H9 (cell line): ENCODE results near the gene FCN2. TPM values are rescaled to one million over a fixed set of nuclear protein-coding genes. Genes with fewer than 3 reads are reported as not detected.

ENCODE experiments used
- DNase-seq: peaks from one replicate; pipeline ENCODE4 v3.0.0-alpha.2; 2017
- H2AFZ ChIP-seq: one replicate; pipeline ENCODE4 v1.6.1; 2013; ENCODE audit warnings: mild to moderate bottlenecking, low read length, control low read depth, moderate library complexity
- H2AK5ac ChIP-seq: 2 replicates; pipeline ENCODE4 v1.6.1; 2013; ENCODE audit warnings: low read length, control low read depth, mixed read lengths; ENCODE audit not compliant: insufficient read length
- H2BK120ac ChIP-seq: one replicate; pipeline ENCODE4 v1.6.1; 2013; ENCODE audit warnings: low read depth, mild to moderate bottlenecking, low read length, control low read depth, inconsistent platforms; ENCODE audit not compliant: poor library complexity, severe bottlenecking
- H2BK12ac ChIP-seq: 2 replicates; pipeline ENCODE4 v1.6.1; 2013; ENCODE audit warnings: low read length, control low read depth, mixed read lengths, low read depth; ENCODE audit not compliant: insufficient read length
- H2BK15ac ChIP-seq: 2 replicates; pipeline ENCODE4 v1.6.1; 2013; ENCODE audit warnings: low read depth, low read length, control low read depth
- H2BK20ac ChIP-seq: one replicate; pipeline ENCODE4 v1.6.1; 2013; ENCODE audit warnings: low read depth, mild to moderate bottlenecking, low read length, control low read depth, inconsistent platforms; ENCODE audit not compliant: poor library complexity, severe bottlenecking
- H2BK5ac ChIP-seq: 2 replicates; pipeline ENCODE4 v1.6.1; 2013; ENCODE audit warnings: low read length, control low read depth, mixed read lengths; ENCODE audit not compliant: insufficient read length
- H3K14ac ChIP-seq: 2 replicates; pipeline ENCODE4 v1.6.1; 2013; ENCODE audit warnings: low read length, control low read depth; ENCODE audit not compliant: insufficient read depth
- H3K18ac ChIP-seq: 2 replicates; pipeline ENCODE4 v1.6.1; 2013; ENCODE audit warnings: low read depth, mild to moderate bottlenecking, mixed read lengths, low read length, control low read depth; ENCODE audit not compliant: insufficient read length
- H3K23ac ChIP-seq: 2 replicates; pipeline ENCODE4 v1.6.1; 2013; ENCODE audit warnings: low read length, control low read depth, mixed read lengths, low read depth; ENCODE audit not compliant: insufficient read length
- H3K23me2 ChIP-seq: 2 replicates; pipeline ENCODE4 v1.6.1; 2013; ENCODE audit warnings: low read depth, mild to moderate bottlenecking, mixed read lengths, low read length, control low read depth; ENCODE audit not compliant: insufficient read length, poor library complexity, severe bottlenecking
- H3K27ac ChIP-seq: 2 replicates; pipeline ENCODE4 v1.5.1; 2013; ENCODE audit warnings: low read length, control low read depth, mixed read lengths, low read depth; ENCODE audit not compliant: insufficient read length
- H3K27me3 ChIP-seq: 2 replicates; pipeline ENCODE4 v1.6.1; 2013; ENCODE audit warnings: low read length, control low read depth, inconsistent platforms; ENCODE audit not compliant: insufficient read depth
- H3K4ac ChIP-seq: 2 replicates; pipeline ENCODE4 v1.6.1; 2013; ENCODE audit warnings: low read depth, mild to moderate bottlenecking, control low read depth, inconsistent platforms, low read length, moderate library complexity
- H3K4me1 ChIP-seq: 2 replicates; pipeline ENCODE4 v1.6.1; 2013; ENCODE audit warnings: low read length, control low read depth, inconsistent platforms; ENCODE audit not compliant: insufficient read depth
- H3K4me2 ChIP-seq: 2 replicates; pipeline ENCODE4 v1.6.1; 2013; ENCODE audit warnings: low read length, control low read depth, mixed read lengths; ENCODE audit not compliant: insufficient read length, insufficient read depth
- H3K56ac ChIP-seq: 2 replicates; pipeline ENCODE4 v1.6.1; 2013; ENCODE audit warnings: low read depth, mild to moderate bottlenecking, mixed read lengths, low read length, control low read depth; ENCODE audit not compliant: insufficient read length
- H3K79me1 ChIP-seq: 2 replicates; pipeline ENCODE4 v1.6.1; 2013; ENCODE audit warnings: low read depth, mild to moderate bottlenecking, moderate library complexity, low read length, control low read depth, inconsistent platforms; ENCODE audit not compliant: insufficient read depth, poor library complexity, severe bottlenecking
- H3K79me2 ChIP-seq: 2 replicates; pipeline ENCODE4 v1.6.1; 2013; ENCODE audit warnings: low read length, control low read depth, inconsistent platforms; ENCODE audit not compliant: insufficient read depth
- H3K9ac ChIP-seq: 2 replicates; pipeline ENCODE4 v1.6.1; 2013; ENCODE audit warnings: low read length, control low read depth, mixed read lengths; ENCODE audit not compliant: insufficient read length; ENCODE audit errors: extremely low read depth
- H3K9me3 ChIP-seq: one replicate; pipeline ENCODE4 v1.6.1; 2013; ENCODE audit warnings: low read depth, low read length, inconsistent platforms; ENCODE audit not compliant: control insufficient read depth
- H3T11ph ChIP-seq: one replicate; pipeline ENCODE4 v1.6.1; 2013; ENCODE audit warnings: mild to moderate bottlenecking, low read length, control low read depth, inconsistent platforms
- H4K20me1 ChIP-seq: one replicate; pipeline ENCODE4 v1.6.1; 2013; ENCODE audit not compliant: control insufficient read depth, insufficient read length, insufficient read depth
- H4K5ac ChIP-seq: 2 replicates; pipeline ENCODE4 v1.6.1; 2013; ENCODE audit warnings: low read depth, mild to moderate bottlenecking, mixed read lengths, low read length, control low read depth; ENCODE audit not compliant: insufficient read length
- H4K8ac ChIP-seq: replicated peaks from 2 replicates; pipeline ENCODE4 v1.6.1; 2013; ENCODE audit warnings: low read length, control low read depth, mixed read lengths, low read depth; ENCODE audit not compliant: insufficient read length
- H4K91ac ChIP-seq: 2 replicates; pipeline ENCODE4 v1.6.1; 2013; ENCODE audit warnings: low read depth, mild to moderate bottlenecking, moderate library complexity, mixed read lengths, low read length, control low read depth; ENCODE audit not compliant: insufficient read length
- H3K27ac Mint-ChIP-seq, 3 experiments: 2 replicates in 2 of 3; 3 replicates in 1 of 3; pipeline ENCODE4 v1.8.0; 2020 to 2021; ENCODE audit warnings: mixed read lengths in 3 of 3, mild to moderate bottlenecking in 1 of 3, moderate library complexity in 1 of 3
- H3K27me3 Mint-ChIP-seq: 2 replicates; pipeline ENCODE4 v1.8.0; 2021; ENCODE audit warnings: low read depth, mild to moderate bottlenecking, moderate library complexity, mixed read lengths
- H3K36me3 Mint-ChIP-seq, 3 experiments: 2 replicates in 2 of 3; 3 replicates in 1 of 3; pipeline ENCODE4 v1.8.0; 2020 to 2021; ENCODE audit warnings: low read depth in 3 of 3, mixed read lengths in 3 of 3; ENCODE audit not compliant: insufficient read depth in 1 of 3
- H3K4me1 Mint-ChIP-seq, 2 experiments: 2 replicates each; pipeline ENCODE4 v1.8.0; 2020; ENCODE audit warnings: mixed read lengths in 2 of 2
- H3K4me3 Mint-ChIP-seq, 2 experiments: 2 replicates in 1 of 2; 3 replicates in 1 of 2; pipeline ENCODE4 v1.8.0; 2020 to 2021; ENCODE audit warnings: mild to moderate bottlenecking in 2 of 2, mixed read lengths in 2 of 2, moderate library complexity in 1 of 2
- H3K9me3 Mint-ChIP-seq, 2 experiments: 2 replicates in 1 of 2; 3 replicates in 1 of 2; pipeline ENCODE4 v1.8.0; 2020; ENCODE audit warnings: mild to moderate bottlenecking in 2 of 2, mixed read lengths in 2 of 2, moderate library complexity in 1 of 2
- WGBS: extraction: QIAGEN DNeasy Blood & Tissue Kit; methylation state at CpG from one replicate; pipeline ENCODE4 v1.1.7; 2013; ENCODE audit warnings: missing lambda C conversion rate, low lambda C conversion rate, mixed read lengths; ENCODE audit not compliant: insufficient read length; ENCODE audit errors: extremely low coverage; 5-methylcytosine and 5-hydroxymethylcytosine counted together
- total RNA-seq: library from RNA; stranded (reverse); gene quantifications from 2 replicates; pipeline ENCODE4 v1.2.1, GENCODE V29; 2021
- TF ChIP-seq, protein P1 (sequence below): fragments of 200-600 bp; sonication (generic); conservative IDR thresholded peaks from 3 replicates; pipeline ENCODE4 v1.8.0; 2021; ENCODE audit warnings: antibody characterized with exemption, mild to moderate bottlenecking

FCN2 gene
- total RNA-seq, 1 experiment from 2014 or later: not detected

- Histone ChIP-seq H4K20me1 (no peaks in the 10 kb centered on the region), H3K23ac (no peak overlapping the region), H3K9ac (no peak overlapping the region), H2BK20ac (no peak overlapping the region), H3K9me3 (peaks cover 5% of the 10 kb centered on the region), H2AK5ac (no peak overlapping the region), H3K14ac (no peak overlapping the region), H3K27ac (no peak overlapping the region), H4K5ac (no peak overlapping the region), H2BK12ac (no peak overlapping the region), H2BK15ac (no peak overlapping the region), H2BK5ac (no peak overlapping the region), H3K27me3 (no peaks in the 10 kb centered on the region), H3T11ph (no peak overlapping the region), H3K79me1 (no peaks in the 10 kb centered on the region), H3K4ac (no peak overlapping the region), H3K56ac (no peak overlapping the region), H2BK120ac (no peak overlapping the region), H3K18ac (no peak overlapping the region), H3K79me2 (no peaks in the 10 kb centered on the region), H4K8ac (no peak overlapping the region), H3K4me1 (no peaks in the 10 kb centered on the region), H3K4me2 (no peak overlapping the region), H4K91ac (no peak overlapping the region), H2AFZ (no peak overlapping the region), H3K23me2 (no peaks in the 10 kb centered on the region)
- Mint-ChIP-seq H3K4me1 (no peaks in the 10 kb centered on the region), H3K36me3 (no peaks in the 10 kb centered on the region; a peak in 1 of 7 replicates), H3K9me3 (peaks cover 8 to 12% of the 10 kb centered on the region in 2 experiments; a peak in 4 of 5 replicates), H3K27me3 (peaks cover 10% of the 10 kb centered on the region), H3K4me3 (no peak overlapping the region), H3K27ac (no peak overlapping the region)
- TF ChIP-seq, protein P1, sequence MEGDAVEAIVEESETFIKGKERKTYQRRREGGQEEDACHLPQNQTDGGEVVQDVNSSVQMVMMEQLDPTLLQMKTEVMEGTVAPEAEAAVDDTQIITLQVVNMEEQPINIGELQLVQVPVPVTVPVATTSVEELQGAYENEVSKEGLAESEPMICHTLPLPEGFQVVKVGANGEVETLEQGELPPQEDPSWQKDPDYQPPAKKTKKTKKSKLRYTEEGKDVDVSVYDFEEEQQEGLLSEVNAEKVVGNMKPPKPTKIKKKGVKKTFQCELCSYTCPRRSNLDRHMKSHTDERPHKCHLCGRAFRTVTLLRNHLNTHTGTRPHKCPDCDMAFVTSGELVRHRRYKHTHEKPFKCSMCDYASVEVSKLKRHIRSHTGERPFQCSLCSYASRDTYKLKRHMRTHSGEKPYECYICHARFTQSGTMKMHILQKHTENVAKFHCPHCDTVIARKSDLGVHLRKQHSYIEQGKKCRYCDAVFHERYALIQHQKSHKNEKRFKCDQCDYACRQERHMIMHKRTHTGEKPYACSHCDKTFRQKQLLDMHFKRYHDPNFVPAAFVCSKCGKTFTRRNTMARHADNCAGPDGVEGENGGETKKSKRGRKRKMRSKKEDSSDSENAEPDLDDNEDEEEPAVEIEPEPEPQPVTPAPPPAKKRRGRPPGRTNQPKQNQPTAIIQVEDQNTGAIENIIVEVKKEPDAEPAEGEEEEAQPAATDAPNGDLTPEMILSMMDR: no peak
- no CpG with 5 or more reads among the region's 6 CpGs for WGBS
- peak; percentile 9 for DNase-seq
Observed at GRCh38 chr9:134852906-134853654, 27.5 kb upstream of the FCN2 start.
